ENCODE measurements around the gene ZNF79. TPM values are rescaled to one million over a fixed set of nuclear protein-coding genes. Genes with fewer than 3 reads are reported as not detected.

Gene ZNF79
- total RNA-seq, 1 donor from 2014 or later: 8.3 TPM

DNA sequence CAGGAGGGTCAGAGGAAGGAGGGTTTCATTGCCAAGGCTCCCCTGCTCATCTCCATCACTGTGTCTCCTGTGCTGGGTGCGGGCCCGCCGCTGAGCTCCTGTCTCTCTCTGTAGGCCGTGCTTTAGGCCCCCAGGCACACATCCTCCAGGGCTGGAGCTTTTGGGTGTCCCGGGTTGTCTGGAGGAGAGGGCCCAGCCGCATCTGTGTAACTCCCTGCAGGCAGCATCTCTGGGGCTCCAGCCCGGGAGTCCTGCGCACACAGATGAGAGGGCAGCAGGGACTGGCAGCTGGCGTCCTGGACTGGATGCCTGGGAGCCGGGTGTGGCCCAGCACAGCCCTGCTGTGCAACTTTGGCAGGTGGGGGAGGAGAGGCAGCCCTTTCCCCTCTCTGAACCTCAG is 67.3 kb downstream of the ZNF79 start:
- TF ChIP-seq, protein P1, sequence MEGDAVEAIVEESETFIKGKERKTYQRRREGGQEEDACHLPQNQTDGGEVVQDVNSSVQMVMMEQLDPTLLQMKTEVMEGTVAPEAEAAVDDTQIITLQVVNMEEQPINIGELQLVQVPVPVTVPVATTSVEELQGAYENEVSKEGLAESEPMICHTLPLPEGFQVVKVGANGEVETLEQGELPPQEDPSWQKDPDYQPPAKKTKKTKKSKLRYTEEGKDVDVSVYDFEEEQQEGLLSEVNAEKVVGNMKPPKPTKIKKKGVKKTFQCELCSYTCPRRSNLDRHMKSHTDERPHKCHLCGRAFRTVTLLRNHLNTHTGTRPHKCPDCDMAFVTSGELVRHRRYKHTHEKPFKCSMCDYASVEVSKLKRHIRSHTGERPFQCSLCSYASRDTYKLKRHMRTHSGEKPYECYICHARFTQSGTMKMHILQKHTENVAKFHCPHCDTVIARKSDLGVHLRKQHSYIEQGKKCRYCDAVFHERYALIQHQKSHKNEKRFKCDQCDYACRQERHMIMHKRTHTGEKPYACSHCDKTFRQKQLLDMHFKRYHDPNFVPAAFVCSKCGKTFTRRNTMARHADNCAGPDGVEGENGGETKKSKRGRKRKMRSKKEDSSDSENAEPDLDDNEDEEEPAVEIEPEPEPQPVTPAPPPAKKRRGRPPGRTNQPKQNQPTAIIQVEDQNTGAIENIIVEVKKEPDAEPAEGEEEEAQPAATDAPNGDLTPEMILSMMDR (IDR thresholded peaks at IDR 0.05): no peak

DNA sequence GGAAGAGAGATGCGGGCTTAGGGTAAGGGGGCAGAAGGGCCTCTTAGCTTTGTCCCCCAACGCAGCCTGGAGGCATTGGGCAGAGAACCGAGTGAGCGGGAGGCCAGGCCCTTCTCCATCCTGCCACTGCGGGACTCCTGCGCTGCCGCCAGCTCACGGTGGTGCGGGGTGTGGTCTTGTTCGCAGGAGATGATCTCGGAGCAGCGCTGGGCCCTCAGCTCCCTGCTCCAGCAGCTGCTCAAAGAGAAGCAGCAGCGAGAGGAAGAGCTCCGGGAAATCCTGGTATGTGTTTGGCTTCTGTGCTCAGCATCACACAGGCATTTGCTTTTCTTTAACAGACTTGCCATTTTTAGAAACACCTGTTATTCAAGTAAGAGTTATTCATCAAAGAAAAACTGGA is 68.4 kb downstream of the ZNF79 start:
- Histone ChIP-seq H3K27me3 (no peaks in the 10 kb centered on the region), H3K27ac (no peak overlapping the region), H3K36me3 (peaks cover 77% of the 10 kb centered on the region), H3K4me3 (no peak overlapping the region), H3K4me1 (peaks cover 6% of the 10 kb centered on the region), H3K9me3 (no peaks in the 10 kb centered on the region)
- no peak for DNase-seq
- TF ChIP-seq, protein P1 (IDR thresholded peaks at IDR 0.05): no peak
- ATAC-seq: no peak
- intact Hi-C loops (cut with DNase I): loop anchor here (10.0 kb wide), 1 partner anchor 232 kb away; no protein-coding TSS in a partner anchor

More for the DNA sequence above, 67.3 kb downstream of the ZNF79 start:
- no peak overlapping the region for H3K27ac ChIP-seq
- DNase-seq: no peak
- H3K4me1 ChIP-seq: peaks cover 6% of the 10 kb centered on the region
- ATAC-seq: no peak
- no peak overlapping the region for H3K4me3 ChIP-seq
- H3K9me3 ChIP-seq: no peaks in the 10 kb centered on the region
- intact Hi-C loops (cut with DNase I): loop anchor here (10.0 kb wide), 1 partner anchor 233 kb away; no protein-coding TSS in a partner anchor
- no peaks in the 10 kb centered on the region for H3K27me3 ChIP-seq
- H3K36me3 ChIP-seq: peaks cover 77% of the 10 kb centered on the region

DNA sequence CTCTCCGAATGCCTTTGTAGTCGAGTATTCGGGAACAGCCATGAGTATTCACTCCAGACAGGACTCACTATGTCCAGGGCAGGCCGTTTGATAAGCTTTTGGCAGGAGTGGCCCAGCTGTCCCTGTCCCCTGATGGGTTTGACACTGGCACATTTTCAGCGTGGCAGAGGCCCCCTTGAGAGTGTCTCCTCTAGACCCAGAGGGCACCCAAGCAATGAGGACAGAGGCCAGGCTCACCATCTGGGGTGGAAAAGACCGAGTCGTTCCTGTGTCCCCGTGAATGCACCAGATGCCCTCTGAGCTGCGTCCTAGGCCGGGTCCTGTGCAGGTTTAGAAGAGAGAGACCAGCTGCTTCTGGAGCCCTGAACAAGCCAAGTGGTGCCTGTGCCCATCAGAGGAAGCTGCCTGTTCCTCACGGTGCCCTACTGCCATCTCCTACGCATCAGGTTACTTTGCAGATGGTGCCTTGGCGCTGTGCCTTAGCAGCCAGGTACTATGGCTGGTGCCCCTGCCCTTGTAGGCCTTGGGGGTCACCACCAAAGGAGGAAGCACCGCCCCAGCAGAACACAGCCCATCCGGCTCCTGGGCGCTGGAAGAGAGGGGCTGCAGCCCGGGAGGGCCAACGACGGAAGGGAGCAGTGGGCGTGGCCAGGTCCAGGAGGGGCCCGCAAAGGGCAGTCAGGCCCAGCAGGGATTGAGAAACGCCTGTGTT is 69.6 kb downstream of the ZNF79 start:
- H3K27ac ChIP-seq: no peak overlapping the region
- H3K36me3 ChIP-seq: peaks cover 79% of the 10 kb centered on the region
- DNase-seq (no peak), ATAC-seq (no peak)
- intact Hi-C loops (cut with DNase I): loop anchor here (10.0 kb wide), 1 partner anchor 231 kb away; no protein-coding TSS in a partner anchor
- TF ChIP-seq, protein P1 (IDR thresholded peaks at IDR 0.05): no peak
- H3K27me3 ChIP-seq: no peaks in the 10 kb centered on the region
- no peaks in the 10 kb centered on the region for H3K9me3 ChIP-seq
- peaks cover 6% of the 10 kb centered on the region for H3K4me1 ChIP-seq
- no peak overlapping the region for H3K4me3 ChIP-seq

DNA sequence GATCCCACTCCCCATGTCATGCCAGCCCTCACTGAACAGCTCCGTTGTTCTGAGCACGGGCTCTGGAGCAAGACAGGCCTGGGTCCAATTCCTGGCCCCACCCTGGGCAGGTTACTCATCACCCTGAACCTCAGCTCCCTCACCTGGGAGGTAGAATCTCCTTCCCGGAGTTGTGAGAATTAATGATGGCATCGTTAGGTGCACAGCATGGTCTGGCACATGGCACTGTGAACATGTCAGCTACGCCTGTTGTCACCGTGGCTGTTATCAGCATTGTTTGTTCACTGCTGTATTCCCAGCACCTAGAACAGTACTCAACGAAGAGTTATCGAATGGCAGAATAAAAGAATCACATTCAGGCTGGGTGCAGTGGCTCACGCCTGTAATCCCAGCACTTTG is 70.1 kb downstream of the ZNF79 start:
- H3K27ac ChIP-seq: no peak overlapping the region
- H3K27me3 ChIP-seq: no peaks in the 10 kb centered on the region
- DNase-seq (no peak), ATAC-seq (no peak)
- no peak overlapping the region for H3K4me3 ChIP-seq
- H3K4me1 ChIP-seq: peaks cover 6% of the 10 kb centered on the region
- no peaks in the 10 kb centered on the region for H3K9me3 ChIP-seq
- TF ChIP-seq, protein P1 (IDR thresholded peaks at IDR 0.05): no peak
- peaks cover 73% of the 10 kb centered on the region for H3K36me3 ChIP-seq
- intact Hi-C loops (cut with DNase I): loop anchor here (10.0 kb wide), 1 partner anchor 230 kb away; no protein-coding TSS in a partner anchor

Other genes with a start within 250 kb of the ZNF79 start
- gene GARNL3, start 159.6 kb upstream of the ZNF79 start, total RNA-seq: 8.0 TPM
- gene SLC2A8, start 27.2 kb upstream of the ZNF79 start, total RNA-seq: 21.8 TPM
- gene RPL12, start 27.0 kb downstream of the ZNF79 start, total RNA-seq: 1,020 TPM
- gene LRSAM1, start 27.1 kb downstream of the ZNF79 start, total RNA-seq: 18.8 TPM
- 92.1 TPM for gene STXBP1, start 187.9 kb downstream of the ZNF79 start, total RNA-seq

All from upper lobe of right lung (tissue), 1 donor.